NB4 (cell line): ENCODE data around the gene GAS6.

Source experiments
- MYC ChIP-seq: IDR thresholded peaks from 2 replicates; pipeline ENCODE4 v1.6.1; 2011; ENCODE audit warnings: low read depth, low read length
- POLR2A ChIP-seq: IDR thresholded peaks from 2 replicates; pipeline ENCODE4 v1.6.1; 2011; ENCODE audit warnings: mild to moderate bottlenecking; ENCODE audit not compliant: insufficient read length; ENCODE audit errors: extremely low read depth
- TF ChIP-seq, protein P1 (sequence below): IDR thresholded peaks from one replicate; pipeline ENCODE4 v1.5.1; 2012; ENCODE audit warnings: low read depth, low read length
- TF ChIP-seq, protein P2 (sequence below): IDR thresholded peaks from 2 replicates; pipeline ENCODE4 v1.6.1; 2011; ENCODE audit warnings: low read depth, low read length

DNA sequence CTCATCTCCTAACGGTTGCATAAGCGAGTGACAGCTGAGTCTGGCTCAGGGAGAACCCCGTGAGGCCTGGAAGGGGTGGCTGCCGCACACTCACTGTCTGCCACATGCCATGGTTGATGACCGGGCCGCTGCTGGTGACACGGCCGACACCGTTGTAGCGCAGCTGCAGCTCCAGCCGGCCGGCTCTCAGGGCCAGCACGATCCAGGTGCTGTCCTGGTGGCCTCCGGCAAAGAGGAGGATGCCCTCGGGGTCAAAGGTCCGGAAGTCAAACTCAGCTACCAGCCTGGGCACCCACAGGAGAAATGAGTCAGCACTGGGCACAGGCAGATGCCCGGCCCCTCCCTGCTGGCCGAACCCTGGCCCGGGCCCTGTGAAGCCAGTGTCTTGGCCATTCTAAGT, 31.7 kb downstream of the GAS6 start:
- TF ChIP-seq, protein P1, sequence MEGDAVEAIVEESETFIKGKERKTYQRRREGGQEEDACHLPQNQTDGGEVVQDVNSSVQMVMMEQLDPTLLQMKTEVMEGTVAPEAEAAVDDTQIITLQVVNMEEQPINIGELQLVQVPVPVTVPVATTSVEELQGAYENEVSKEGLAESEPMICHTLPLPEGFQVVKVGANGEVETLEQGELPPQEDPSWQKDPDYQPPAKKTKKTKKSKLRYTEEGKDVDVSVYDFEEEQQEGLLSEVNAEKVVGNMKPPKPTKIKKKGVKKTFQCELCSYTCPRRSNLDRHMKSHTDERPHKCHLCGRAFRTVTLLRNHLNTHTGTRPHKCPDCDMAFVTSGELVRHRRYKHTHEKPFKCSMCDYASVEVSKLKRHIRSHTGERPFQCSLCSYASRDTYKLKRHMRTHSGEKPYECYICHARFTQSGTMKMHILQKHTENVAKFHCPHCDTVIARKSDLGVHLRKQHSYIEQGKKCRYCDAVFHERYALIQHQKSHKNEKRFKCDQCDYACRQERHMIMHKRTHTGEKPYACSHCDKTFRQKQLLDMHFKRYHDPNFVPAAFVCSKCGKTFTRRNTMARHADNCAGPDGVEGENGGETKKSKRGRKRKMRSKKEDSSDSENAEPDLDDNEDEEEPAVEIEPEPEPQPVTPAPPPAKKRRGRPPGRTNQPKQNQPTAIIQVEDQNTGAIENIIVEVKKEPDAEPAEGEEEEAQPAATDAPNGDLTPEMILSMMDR: no peak
- TF ChIP-seq POLR2A (no peak), MYC (no peak)
- TF ChIP-seq, protein P2, sequence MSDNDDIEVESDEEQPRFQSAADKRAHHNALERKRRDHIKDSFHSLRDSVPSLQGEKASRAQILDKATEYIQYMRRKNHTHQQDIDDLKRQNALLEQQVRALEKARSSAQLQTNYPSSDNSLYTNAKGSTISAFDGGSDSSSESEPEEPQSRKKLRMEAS: no peak
